ENCODE measurements around the gene GANC. TPM values are rescaled to one million over a fixed set of nuclear protein-coding genes. Genes with fewer than 3 reads are reported as not detected.
"Not testable (repeated sequence)": the region's sequence is repeated elsewhere in the genome, so short reads cannot be mapped to it uniquely, and the experiment has no call there.

The GANC gene
- total RNA-seq, 2 donors from 2014 or later: 11.9 to 21.1 TPM

- intact Hi-C loops (cut with DNase I): no loop called here
- WGBS, 2 donors: 87 to 89% methylated on average over 1 of the region's 1 CpG
- no peaks in the 10 kb centered on the region for H3K27me3 ChIP-seq
- no peak overlapping the region for H3K27ac ChIP-seq
- H3K9me3 ChIP-seq: no peaks in the 10 kb centered on the region
- no peak overlapping the region for H3K4me3 ChIP-seq
- DNase-seq: no peak
- H3K4me1 ChIP-seq: no peaks in the 10 kb centered on the region
- TF ChIP-seq POLR2A (IDR thresholded peaks at IDR 0.05): no peak
- TF ChIP-seq, protein P1, sequence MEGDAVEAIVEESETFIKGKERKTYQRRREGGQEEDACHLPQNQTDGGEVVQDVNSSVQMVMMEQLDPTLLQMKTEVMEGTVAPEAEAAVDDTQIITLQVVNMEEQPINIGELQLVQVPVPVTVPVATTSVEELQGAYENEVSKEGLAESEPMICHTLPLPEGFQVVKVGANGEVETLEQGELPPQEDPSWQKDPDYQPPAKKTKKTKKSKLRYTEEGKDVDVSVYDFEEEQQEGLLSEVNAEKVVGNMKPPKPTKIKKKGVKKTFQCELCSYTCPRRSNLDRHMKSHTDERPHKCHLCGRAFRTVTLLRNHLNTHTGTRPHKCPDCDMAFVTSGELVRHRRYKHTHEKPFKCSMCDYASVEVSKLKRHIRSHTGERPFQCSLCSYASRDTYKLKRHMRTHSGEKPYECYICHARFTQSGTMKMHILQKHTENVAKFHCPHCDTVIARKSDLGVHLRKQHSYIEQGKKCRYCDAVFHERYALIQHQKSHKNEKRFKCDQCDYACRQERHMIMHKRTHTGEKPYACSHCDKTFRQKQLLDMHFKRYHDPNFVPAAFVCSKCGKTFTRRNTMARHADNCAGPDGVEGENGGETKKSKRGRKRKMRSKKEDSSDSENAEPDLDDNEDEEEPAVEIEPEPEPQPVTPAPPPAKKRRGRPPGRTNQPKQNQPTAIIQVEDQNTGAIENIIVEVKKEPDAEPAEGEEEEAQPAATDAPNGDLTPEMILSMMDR (IDR thresholded peaks at IDR 0.05): no peak
- no peak for ATAC-seq
- H3K36me3 ChIP-seq (replicated peaks in 1 of 2; ENCODE audit: insufficient read depth in 1 of 2, low read depth in 2 of 2): no peaks in the 10 kb centered on the region
These were observed 41.8 kb downstream of the GANC start for GRCh38 chr15:42314818-42315217.

- TF ChIP-seq POLR2A (IDR thresholded peaks at IDR 0.05): no peak
- TF ChIP-seq, protein P1 (IDR thresholded peaks at IDR 0.05): no peak
- Histone ChIP-seq H3K4me3 (no peak overlapping the region), H3K27ac (no peak overlapping the region), H3K27me3 (no peaks in the 10 kb centered on the region), H3K4me1 (no peaks in the 10 kb centered on the region), H3K36me3 (replicated peaks in 1 of 2; ENCODE audit: insufficient read depth in 1 of 2, low read depth in 2 of 2) (no peaks in the 10 kb centered on the region), H3K9me3 (no peaks in the 10 kb centered on the region)
- intact Hi-C loops (cut with DNase I): no loop called here
- DNase-seq (no peak), ATAC-seq (no peak)
- WGBS, 2 donors: 63 to 83% methylated on average over 1 of the region's 1 CpG
These were observed 42.5 kb downstream of the GANC start for GRCh38 chr15:42315521-42315920.

DNA sequence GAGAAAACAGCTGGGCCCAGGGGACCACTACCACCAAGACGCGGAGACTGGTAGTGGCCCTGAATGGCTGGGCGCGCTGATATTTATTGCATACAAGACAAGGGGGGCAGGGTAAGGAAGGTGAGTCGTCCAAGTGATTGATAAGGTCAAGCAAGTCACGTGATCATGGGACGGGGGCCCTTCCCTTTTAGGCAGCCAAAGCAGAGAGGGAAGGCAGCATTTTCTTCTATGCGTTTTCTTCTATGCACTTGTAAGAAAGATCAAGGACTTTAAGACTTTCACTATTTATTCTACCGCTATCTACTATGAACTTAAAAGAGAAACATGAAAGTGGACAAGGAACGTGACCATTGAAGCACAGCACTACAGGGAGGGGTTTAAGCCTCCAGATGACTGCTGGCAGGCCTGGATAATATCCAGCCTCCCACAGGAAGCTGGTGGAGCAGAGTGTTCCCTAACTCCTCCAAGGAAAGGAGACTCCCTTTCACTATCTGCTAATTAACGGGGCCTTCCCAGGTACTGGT is 43.3 kb downstream of the GANC start:
- ATAC-seq; H3K4me1 ChIP-seq; H3K27me3 ChIP-seq; DNase-seq; H3K9me3 ChIP-seq; intact Hi-C loops (cut with DNase I); H3K4me3 ChIP-seq; H3K27ac ChIP-seq; H3K36me3 ChIP-seq (replicated peaks in 1 of 2; ENCODE audit: insufficient read depth in 1 of 2, low read depth in 2 of 2): not testable (repeated sequence)
- WGBS, 2 donors: 69 to 71% methylated on average over 11 of the region's 11 CpGs

DNA sequence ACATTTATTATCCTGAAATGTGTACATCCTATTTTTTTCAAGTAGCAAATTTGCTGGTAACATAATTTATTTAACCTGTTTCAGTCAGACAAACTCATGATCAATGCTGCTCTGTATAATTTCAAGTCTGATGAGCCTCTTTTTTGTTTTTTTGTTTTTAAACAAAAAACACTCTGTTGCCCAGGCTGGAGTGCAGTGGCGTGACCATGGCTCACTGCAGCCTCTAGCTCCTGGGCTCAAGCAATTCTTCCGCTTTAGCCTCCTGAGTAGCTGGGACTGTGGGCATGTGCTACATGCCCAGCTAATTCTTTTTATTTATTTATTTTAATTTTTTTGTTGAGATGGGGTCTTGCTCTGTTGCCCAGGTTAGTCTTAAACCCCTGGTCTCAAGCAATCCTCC is 46.2 kb downstream of the GANC start:
- ATAC-seq (no peak), DNase-seq (no peak)
- WGBS, 2 donors: 94 to 98% methylated on average over 2 of the region's 2 CpGs
- H3K27ac ChIP-seq: no peak overlapping the region
- H3K4me1 ChIP-seq: no peaks in the 10 kb centered on the region
- TF ChIP-seq POLR2A (IDR thresholded peaks at IDR 0.05): no peak
- TF ChIP-seq, protein P1 (IDR thresholded peaks at IDR 0.05): no peak
- H3K9me3 ChIP-seq: no peaks in the 10 kb centered on the region
- intact Hi-C loops (cut with DNase I): no loop called here
- H3K36me3 ChIP-seq (replicated peaks in 1 of 2; ENCODE audit: insufficient read depth in 1 of 2, low read depth in 2 of 2): no peaks in the 10 kb centered on the region
- no peak overlapping the region for H3K4me3 ChIP-seq
- no peaks in the 10 kb centered on the region for H3K27me3 ChIP-seq

GRCh38 chr15:42324308-42324707 is 51.3 kb downstream of the GANC start:
- no peak for DNase-seq
- no peaks in the 10 kb centered on the region for H3K36me3 ChIP-seq (replicated peaks in 1 of 2; ENCODE audit: insufficient read depth in 1 of 2, low read depth in 2 of 2)
- no peaks in the 10 kb centered on the region for H3K27me3 ChIP-seq

More at GRCh38 chr15:42324308-42324707, 51.3 kb downstream of the GANC start:
- H3K9me3 ChIP-seq: no peaks in the 10 kb centered on the region
- no peak for ATAC-seq
- TF ChIP-seq, protein P1 (IDR thresholded peaks at IDR 0.05): no peak
- no peak for TF ChIP-seq POLR2A (IDR thresholded peaks at IDR 0.05)
- H3K4me1 ChIP-seq: no peaks in the 10 kb centered on the region
- no peak overlapping the region for H3K27ac ChIP-seq
- H3K4me3 ChIP-seq: no peak overlapping the region
- intact Hi-C loops (cut with DNase I): no loop called here
- WGBS, 2 donors: 82 to 86% methylated on average over 4 of the region's 4 CpGs

Measured in body of pancreas (tissue), 4 donors.